ENCODE results near the gene PMPCA.

Gene PMPCA

GRCh38 chr9:136451221-136451877, 40.9 kb downstream of the PMPCA start:
- no peaks in the 10 kb centered on the region for H3K9me3 ChIP-seq
- no peaks in the 10 kb centered on the region for H3K27me3 ChIP-seq
- no peaks in the 10 kb centered on the region for H3K4me1 ChIP-seq
- DNase-seq = no peak
- H3K4me3 ChIP-seq (ENCODE audit: low read depth, low read length) = no peak overlapping the region
- H3K36me3 ChIP-seq = peaks cover 61% of the 10 kb centered on the region
- peak; percentile 5; the same call in 1 of the 2 replicates for TF ChIP-seq CTCF (IDR thresholded peaks at IDR 0.05; ENCODE audit: low read depth, low read length)

- H3K4me3 ChIP-seq (ENCODE audit: low read depth, low read length) = no peak overlapping the region
- no peak for DNase-seq
- no peak for TF ChIP-seq CTCF (IDR thresholded peaks at IDR 0.05; ENCODE audit: low read depth, low read length)
- H3K9me3 ChIP-seq = no peaks in the 10 kb centered on the region
- H3K27me3 ChIP-seq = no peaks in the 10 kb centered on the region
- no peaks in the 10 kb centered on the region for H3K4me1 ChIP-seq
- peaks cover 62% of the 10 kb centered on the region for H3K36me3 ChIP-seq
Measured at GRCh38 chr9:136453326-136453725, 42.9 kb downstream of the PMPCA start.

- H3K4me1 ChIP-seq = no peaks in the 10 kb centered on the region
- no peaks in the 10 kb centered on the region for H3K27me3 ChIP-seq
- no peak for TF ChIP-seq CTCF (IDR thresholded peaks at IDR 0.05; ENCODE audit: low read depth, low read length)
- no peak for DNase-seq
- H3K36me3 ChIP-seq = peaks cover 63% of the 10 kb centered on the region
- H3K9me3 ChIP-seq = no peaks in the 10 kb centered on the region
- no peak overlapping the region for H3K4me3 ChIP-seq (ENCODE audit: low read depth, low read length)
Measured at GRCh38 chr9:136454026-136454796, 43.8 kb downstream of the PMPCA start.

- TF ChIP-seq CTCF (IDR thresholded peaks at IDR 0.05; ENCODE audit: low read depth, low read length) = no peak
- Histone ChIP-seq H3K36me3 (peaks cover 63% of the 10 kb centered on the region), H3K9me3 (no peaks in the 10 kb centered on the region), H3K27me3 (no peaks in the 10 kb centered on the region), H3K4me3 (ENCODE audit: low read depth, low read length) (no peak overlapping the region), H3K4me1 (no peaks in the 10 kb centered on the region)
- DNase-seq = no peak
Measured at GRCh38 chr9:136455043-136456002, 44.9 kb downstream of the PMPCA start.

GRCh38 chr9:136456258-136456657, 45.8 kb downstream of the PMPCA start:
- DNase-seq = no peak
- Histone ChIP-seq H3K4me1 (no peaks in the 10 kb centered on the region), H3K36me3 (peaks cover 65% of the 10 kb centered on the region), H3K9me3 (no peaks in the 10 kb centered on the region), H3K4me3 (ENCODE audit: low read depth, low read length) (no peak overlapping the region), H3K27me3 (no peaks in the 10 kb centered on the region)
- no peak for TF ChIP-seq CTCF (IDR thresholded peaks at IDR 0.05; ENCODE audit: low read depth, low read length)

Data from BE2C (cell line).